GM18861 (cell line): Measurements from ENCODE around the gene ZSCAN10.
"Not testable (repeated sequence)": the region's sequence is repeated elsewhere in the genome, so short reads cannot be mapped to it uniquely, and the experiment has no call there.

Experiments used
- ATAC-seq: cut with Tn5 transposase; IDR thresholded peaks from one replicate; pipeline ENCODE4 v1.9.1; 2021; ENCODE audit not compliant: unreplicated experiment

ZSCAN10 gene

DNA sequence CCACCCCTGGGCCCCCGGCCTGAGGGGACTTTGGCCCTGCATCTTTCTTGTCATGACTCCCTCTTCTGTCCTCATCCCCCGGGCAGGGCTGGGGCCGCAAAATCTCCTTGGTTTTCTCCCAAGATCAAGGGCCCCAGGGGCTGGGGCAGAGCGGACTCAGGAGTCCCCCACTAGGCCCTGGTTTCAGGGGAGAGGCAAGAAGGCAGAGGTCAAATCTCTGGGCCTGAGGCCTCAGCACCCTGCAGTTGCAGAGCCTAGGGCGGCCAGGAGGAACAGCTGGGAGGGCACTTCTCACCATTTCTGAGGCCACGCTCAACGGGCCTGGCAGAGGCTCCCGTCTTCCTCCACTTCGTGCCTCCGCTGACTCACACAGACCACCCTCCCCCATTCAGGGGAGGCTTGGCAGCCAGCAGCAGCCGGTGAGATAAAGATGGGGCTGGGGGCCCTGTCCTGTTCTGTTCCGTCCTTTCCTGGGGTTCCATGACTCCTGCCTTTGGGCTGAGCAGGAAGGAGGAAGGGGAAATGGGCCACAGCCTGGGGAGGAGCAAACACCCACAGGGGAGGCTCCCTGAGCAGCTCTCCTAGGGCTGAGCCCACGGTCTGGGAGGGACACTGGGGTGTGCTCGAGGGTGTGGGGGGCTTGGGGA, 12.4 kb downstream of the ZSCAN10 start:
- no peak for ATAC-seq

DNA sequence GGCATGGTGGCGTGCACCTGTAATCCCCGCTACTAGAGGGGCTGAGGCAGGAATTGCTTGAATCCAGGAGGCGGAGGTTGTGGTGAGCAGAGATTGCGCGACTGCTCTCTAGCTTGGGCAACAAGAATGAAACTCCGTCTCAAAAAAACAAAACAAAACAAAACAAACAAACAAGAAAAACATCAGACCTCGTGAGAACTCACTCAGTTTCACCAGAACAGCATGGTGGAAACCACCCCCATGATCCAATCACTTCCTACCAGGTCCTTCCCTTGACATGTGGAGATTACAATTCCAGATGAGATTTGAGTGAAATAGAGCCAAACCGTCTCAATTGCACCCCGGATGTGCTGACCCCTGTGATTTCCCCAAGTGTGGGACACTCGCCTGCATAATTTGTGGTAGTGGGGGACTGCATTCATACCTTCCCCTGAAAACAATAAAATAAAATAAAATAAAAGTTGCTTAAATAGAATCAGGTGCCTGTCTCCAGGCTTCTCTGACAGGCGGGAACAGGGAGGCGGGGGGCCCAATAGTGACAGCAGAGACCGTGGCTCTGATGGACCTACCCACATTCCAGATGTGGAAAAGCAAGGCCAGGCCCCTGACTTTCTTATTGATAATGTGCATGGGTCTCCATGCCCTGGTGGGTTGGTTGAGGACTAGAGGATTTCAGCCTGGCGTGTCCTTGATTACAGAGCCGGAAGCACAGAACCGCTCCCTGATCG, 13.1 kb downstream of the ZSCAN10 start:
- ATAC-seq, result no peak

DNA sequence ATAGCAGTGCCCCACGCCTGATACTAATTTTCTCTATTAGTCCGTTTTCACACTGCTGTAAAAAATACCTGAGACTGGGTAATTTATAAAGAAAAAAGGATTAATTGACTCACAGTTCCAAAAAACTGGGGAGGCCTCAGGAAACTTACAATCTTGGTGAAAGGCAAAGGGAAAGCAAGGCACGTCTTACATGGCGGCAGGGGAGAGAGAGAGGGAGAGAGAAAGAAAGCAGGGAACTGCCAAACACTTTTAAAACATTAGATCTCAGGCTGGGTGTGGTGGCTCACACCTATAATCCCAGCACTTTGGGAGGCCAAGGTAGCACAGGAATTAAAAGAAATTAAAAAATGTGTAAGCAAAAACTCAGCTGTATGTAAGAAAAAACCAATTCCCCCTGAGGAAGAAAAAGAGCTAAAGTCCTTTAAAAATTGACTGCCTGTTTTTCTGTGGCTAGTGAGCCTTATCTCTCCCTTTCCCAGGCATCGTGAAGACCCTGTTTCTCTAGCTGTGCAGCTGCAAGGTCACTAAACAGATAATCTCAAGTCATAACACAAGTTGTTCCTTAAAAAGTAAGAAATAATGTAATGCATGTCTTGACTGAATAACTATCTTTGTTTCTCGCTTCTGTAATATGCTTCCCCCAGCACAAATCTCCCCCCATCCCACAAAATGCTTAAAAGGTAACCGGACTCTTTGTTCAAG, 14.0 kb downstream of the ZSCAN10 start:
- ATAC-seq, result no peak

- no peak for ATAC-seq
Observed at GRCh38 chr16:3084491-3084890, 14.6 kb downstream of the ZSCAN10 start.

- ATAC-seq, result not testable (repeated sequence)
Observed at GRCh38 chr16:3083408-3083807, 15.7 kb downstream of the ZSCAN10 start.

DNA sequence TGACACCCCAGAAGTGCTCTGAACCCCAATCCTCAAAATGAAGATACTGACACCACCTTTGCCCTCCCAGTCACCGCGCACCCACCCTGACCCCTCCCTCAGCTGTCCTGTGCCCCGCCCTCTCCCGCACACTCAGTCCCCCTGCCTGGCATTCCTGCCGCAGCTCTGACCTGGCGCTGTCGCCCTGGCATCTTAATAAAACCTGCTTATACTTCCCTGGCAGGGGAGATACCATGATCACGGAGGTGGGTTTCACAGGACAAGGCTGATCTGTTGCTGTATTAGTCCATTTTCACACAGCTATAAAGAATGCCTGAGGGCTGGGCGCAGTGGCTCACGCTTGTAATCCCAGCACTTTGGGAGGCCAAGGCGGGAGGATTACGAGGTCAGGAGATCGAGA, 17.1 kb downstream of the ZSCAN10 start:
- ATAC-seq, result not testable (repeated sequence)

GRCh38 chr16:3080024-3080423, 19.1 kb downstream of the ZSCAN10 start:
- ATAC-seq, result no peak

GRCh38 chr16:3076577-3076976, 22.5 kb downstream of the ZSCAN10 start:
- no peak for ATAC-seq

- ATAC-seq, result not testable (repeated sequence)
Observed at GRCh38 chr16:3075946-3076345, 23.1 kb downstream of the ZSCAN10 start.

DNA sequence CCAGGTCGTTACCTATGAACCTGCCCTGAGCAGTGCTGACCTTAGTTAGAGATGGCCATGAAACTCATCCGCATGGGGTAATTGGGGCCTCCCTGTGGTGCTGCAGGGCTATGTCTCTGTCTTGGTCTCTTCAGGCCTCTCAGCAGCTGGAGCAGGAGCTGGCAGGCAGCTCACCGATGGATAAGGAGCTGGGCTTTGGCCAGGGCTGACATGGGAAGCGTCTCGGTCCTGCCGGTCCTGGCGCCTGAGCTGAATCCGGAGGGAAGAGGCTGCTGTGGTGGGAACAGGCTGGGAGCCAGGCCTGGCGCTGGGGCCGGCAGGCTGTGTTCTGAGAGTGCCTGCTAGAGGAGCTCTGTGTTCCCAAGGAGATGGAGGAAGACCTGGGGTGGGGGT, 23.6 kb downstream of the ZSCAN10 start:
- no peak for ATAC-seq

DNA sequence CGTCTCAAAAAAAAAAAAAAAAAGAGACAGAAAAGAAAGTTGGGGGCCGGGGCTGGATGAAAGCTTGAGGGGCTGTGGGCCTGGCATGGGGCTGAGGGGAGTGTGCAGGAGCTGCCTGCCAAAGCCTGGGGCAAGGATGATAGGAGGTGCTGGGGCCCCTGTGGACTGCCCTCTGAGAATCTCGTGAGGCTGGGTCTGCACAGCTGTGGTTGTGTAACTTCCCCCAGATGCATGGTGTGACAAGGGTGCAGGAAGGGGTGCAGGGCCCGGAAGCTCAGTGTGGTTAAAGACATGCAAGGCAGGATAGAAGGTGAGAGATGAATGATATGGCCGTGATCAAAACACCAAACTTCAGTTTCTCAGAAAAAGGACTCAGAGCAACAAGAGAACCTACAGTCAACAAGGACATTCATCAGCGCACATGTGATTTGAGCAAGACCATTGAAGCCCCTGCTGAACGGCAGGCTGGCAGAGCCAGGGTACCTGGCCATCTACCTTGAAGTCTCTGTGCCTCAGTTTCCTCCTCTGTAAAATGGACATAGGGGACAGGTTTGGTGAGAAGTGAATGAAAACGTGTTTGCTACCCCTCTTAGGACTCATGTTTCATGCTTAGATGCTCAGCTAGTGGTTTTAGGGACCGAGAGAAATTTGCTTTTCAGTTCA, 24.1 kb downstream of the ZSCAN10 start:
- ATAC-seq, result peak; percentile 55

- no peak for ATAC-seq
Observed at GRCh38 chr16:3073448-3073847, 25.6 kb downstream of the ZSCAN10 start.

DNA sequence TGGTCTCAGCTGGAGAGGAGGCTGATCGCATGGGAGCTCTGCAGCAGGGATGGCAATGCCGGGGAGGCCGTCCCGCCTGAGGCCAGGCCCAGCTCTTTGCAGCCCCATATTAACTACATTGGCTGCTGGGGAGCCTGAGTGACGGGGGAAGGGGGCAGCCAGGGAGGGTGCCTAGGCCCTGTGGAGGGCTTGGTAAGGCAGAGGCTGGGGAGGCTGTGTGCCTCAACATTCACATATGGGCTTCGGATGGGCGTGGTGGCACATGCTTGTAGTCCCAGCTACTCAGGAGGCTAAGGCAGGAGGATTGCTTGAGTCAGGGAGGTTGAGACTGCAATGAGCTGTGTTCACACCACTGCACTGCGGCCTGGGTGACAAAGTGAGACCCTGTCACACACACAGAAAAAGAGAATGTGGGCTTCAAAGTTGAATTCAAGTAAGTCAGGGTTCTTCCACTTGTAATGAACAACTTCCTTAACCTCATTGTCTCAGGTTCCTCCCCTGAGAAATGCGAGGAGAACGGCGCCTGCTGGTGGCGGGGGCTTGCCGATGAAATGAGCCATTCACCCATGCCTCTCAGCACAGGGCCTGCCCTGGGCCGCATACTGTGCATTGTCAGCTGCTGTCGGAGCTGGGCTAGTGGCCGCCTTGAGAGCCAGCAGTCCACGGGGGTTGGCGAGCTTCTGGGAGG, 26.4 kb downstream of the ZSCAN10 start:
- ATAC-seq, result not testable (repeated sequence)

- ATAC-seq, result not testable (repeated sequence)
Observed at GRCh38 chr16:3072148-3072547, 26.9 kb downstream of the ZSCAN10 start.

GRCh38 chr16:3071655-3072054, 27.4 kb downstream of the ZSCAN10 start:
- ATAC-seq, result no peak

GRCh38 chr16:3070608-3071111, 28.4 kb downstream of the ZSCAN10 start:
- no peak for ATAC-seq

GRCh38 chr16:3069146-3069545, 29.9 kb downstream of the ZSCAN10 start:
- ATAC-seq, result not testable (repeated sequence)

DNA sequence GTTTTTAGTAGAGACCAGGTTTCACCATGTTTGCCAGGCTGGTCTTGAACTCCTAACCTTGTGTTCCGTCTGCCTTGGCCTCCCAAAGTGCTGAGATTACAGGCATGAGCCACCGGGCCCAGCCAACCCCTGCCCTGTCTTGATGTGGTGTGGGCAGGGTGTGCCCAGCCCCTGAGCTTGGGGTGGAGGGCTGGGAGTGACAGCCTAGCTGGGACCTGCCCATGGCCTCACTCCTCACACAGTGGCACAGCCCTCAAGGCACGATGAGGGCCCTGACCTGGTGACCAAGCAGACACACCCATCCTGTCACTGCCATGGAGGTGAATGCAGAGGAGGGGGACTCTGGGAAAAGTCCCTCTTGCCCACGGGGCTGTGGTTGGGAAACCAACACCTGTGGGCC, 30.6 kb downstream of the ZSCAN10 start:
- no peak for ATAC-seq

- ATAC-seq, result no peak
Observed at GRCh38 chr16:3066440-3066748, 32.7 kb downstream of the ZSCAN10 start.

GRCh38 chr16:3065742-3066439, 33.2 kb downstream of the ZSCAN10 start:
- ATAC-seq, result no peak
